ENCODE results near the gene TIPARP. TPM values are rescaled to one million over a fixed set of nuclear protein-coding genes. Genes with fewer than 3 reads are reported as not detected.

TIPARP gene
- total and polyA plus RNA-seq, 2 of the 8 experiments (the other 6 are each of a cell fraction or from before 2014, with no cell fraction given), result 1.6 to 5.8 TPM

DNA sequence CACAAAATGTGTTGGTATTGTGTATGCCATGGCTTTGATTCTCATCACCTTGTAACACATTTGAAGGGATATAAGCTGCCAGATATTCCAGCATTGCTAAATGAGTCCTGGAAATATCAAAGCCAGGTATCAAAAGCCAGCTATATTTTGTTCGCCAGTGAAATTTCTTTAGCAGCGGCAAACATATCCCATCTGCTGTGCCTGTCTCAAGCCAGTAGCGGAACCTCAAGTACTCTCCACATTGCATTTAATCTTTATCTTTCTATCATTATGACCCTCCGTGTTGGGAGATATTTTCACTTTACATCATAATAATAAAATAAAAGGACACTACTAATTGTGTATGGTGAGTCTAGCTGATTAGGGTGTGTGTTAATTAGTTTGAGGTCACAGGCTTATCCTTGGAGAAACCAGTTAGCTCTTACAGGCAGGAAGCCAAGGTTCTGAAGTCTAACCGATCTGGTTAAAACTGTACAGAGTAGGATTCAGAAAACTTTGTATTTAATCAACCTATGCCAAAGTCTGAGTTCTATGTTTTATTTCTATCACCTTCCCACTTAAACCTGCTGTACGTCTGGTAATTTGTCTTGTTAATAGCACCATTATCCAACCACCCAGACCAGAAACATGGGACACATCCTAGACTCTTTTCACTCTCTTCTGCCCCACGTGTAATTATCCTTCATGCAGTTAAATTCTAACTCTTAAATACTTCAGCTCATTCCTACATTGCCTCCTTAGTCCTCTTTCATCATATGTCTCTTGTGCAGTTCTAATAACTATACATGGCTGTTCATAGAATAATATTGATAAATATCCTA lies 14.5 kb downstream of the TIPARP start:
- Histone ChIP-seq H3K4ac (replicated peaks; ENCODE audit: insufficient read length, low read depth, low read length) (no peak overlapping the region), H3K27ac (ENCODE audit: low read depth, low read length) (no peak overlapping the region), H3K4me3 (ENCODE audit: extremely low read depth in 1 of 4, insufficient read depth in 2 of 4, low read depth in 3 of 4, low read length in 4 of 4) (no peak overlapping the region), H3K79me1 (ENCODE audit: low read depth, low read length) (peaks cover 4% of the 10 kb centered on the region; the same call in 1 of the 2 replicates), H4K8ac (ENCODE audit: extremely low read depth, insufficient read depth, low read length) (no peak overlapping the region), H4K5ac (ENCODE audit: insufficient read length, low read depth, low read length) (no peak overlapping the region), H3K14ac (ENCODE audit: insufficient read length) (no peak overlapping the region), H2BK15ac (ENCODE audit: low read length) (no peak overlapping the region), H4K20me1 (replicated peaks in 1 of 2; ENCODE audit: control insufficient read depth in 1 of 2, insufficient read depth in 2 of 2, low read length in 2 of 2) (no peaks in the 10 kb centered on the region), H3K27me3 (replicated peaks in 1 of 4; ENCODE audit: control insufficient read depth in 3 of 4, extremely low read depth in 1 of 4, insufficient read depth in 3 of 4, low read length in 3 of 4) (no peaks in the 10 kb centered on the region), H3K79me2 (ENCODE audit: control insufficient read depth in 1 of 2, insufficient read depth in 2 of 2, low read length in 2 of 2) (peaks cover 0 to 19% of the 10 kb centered on the region in 2 experiments; a peak in 2 of 4 replicates), H3K9ac (replicated peaks in 1 of 4; ENCODE audit: extremely low read depth in 1 of 4, low read depth in 3 of 4, low read length in 3 of 4) (no peak overlapping the region), H4K91ac (replicated peaks; ENCODE audit: insufficient read length, low read length) (no peak overlapping the region), H3K9me3 (ENCODE audit: insufficient read depth in 2 of 2, low read depth in 1 of 2, low read length in 1 of 2) (no peaks in the 10 kb centered on the region), H3K36me3 (ENCODE audit: control insufficient read depth in 2 of 4, insufficient read depth in 4 of 4, low read length in 3 of 4) (peaks cover 0 to under 1% (median 0%) of the 10 kb centered on the region in 4 experiments; a peak in 1 of 8 replicates), H3K23ac (ENCODE audit: insufficient read length) (no peak overlapping the region), H2AK5ac (ENCODE audit: low read depth, low read length) (no peak overlapping the region), H3K23me2 (ENCODE audit: low read depth, low read length) (no peaks in the 10 kb centered on the region), H3K4me2 (ENCODE audit: insufficient read depth in 1 of 2, low read depth in 2 of 2, low read length in 2 of 2) (no peak overlapping the region), H2BK120ac (replicated peaks; ENCODE audit: low read depth, low read length) (no peak overlapping the region), H3K56ac (replicated peaks; ENCODE audit: insufficient read length, low read depth, low read length) (no peak overlapping the region), H2BK5ac (ENCODE audit: low read depth, low read length) (no peak overlapping the region), H3K18ac (ENCODE audit: extremely low read depth, low read length) (no peak overlapping the region), H2AFZ (ENCODE audit: low read length) (no peak overlapping the region), H2BK12ac (ENCODE audit: low read depth, low read length) (no peak overlapping the region), H3K4me1 (replicated peaks in 1 of 4; ENCODE audit: control insufficient read depth in 3 of 4, insufficient read depth in 4 of 4, low read length in 3 of 4) (peaks cover 0 to 3% (median 0%) of the 10 kb centered on the region in 4 experiments; a peak in 1 of 7 replicates), H2BK20ac (ENCODE audit: low read length) (no peak overlapping the region)
- POLR2A ChIA-PET (ENCODE audit: partially characterized antibody), result interaction anchor here (0.9 kb wide), 1 partner anchor 8 kb away, joined by 3 read pairs; no protein-coding TSS in a partner anchor
- FAIRE-seq (no peak), DNase-seq (ENCODE audit: low read depth in 1 of 2, low spot score in 2 of 2) (no peak)
- CTCF ChIA-PET (ENCODE audit: partially characterized antibody), result interaction anchor here (0.6 to 1.4 kb wide), 5 partner anchors 13 to 448 kb away, joined by 3 read pairs; no protein-coding TSS in a partner anchor
- WGBS, 2 experiments (ENCODE audit: extremely low coverage in 1 of 2, insufficient coverage in 1 of 2, insufficient read length in 1 of 2, insufficient replicate concordance in 2 of 2, low coverage in 1 of 2, low lambda C conversion rate in 2 of 2, missing lambda C conversion rate in 1 of 2), result 91% methylated on average over 7 of the region's 7 CpGs; no CpG with 5 or more reads in 1 of the 2 experiments
- TF ChIP-seq RXRA (IDR thresholded peaks at IDR 0.05; ENCODE audit: insufficient read depth, low read depth, low read length) (no peak), SP1 (IDR thresholded peaks at IDR 0.05; ENCODE audit: low read depth, low read length) (no peak), EZH2 (IDR thresholded peaks at IDR 0.05; ENCODE audit: low read depth, low read length, severe bottlenecking) (no peak), RBBP5 (IDR thresholded peaks at IDR 0.05; ENCODE audit: borderline replicate concordance, low read depth, low read length) (no peak), KDM1A (IDR thresholded peaks at IDR 0.05; ENCODE audit: borderline replicate concordance, low read length) (no peak), TEAD4 (IDR thresholded peaks at IDR 0.05; ENCODE audit: low read depth, low read length) (no peak), NANOG (IDR thresholded peaks at IDR 0.05; ENCODE audit: insufficient read depth, low read depth, low read length, poor library complexity, severe bottlenecking) (no peak), RAD21 (IDR thresholded peaks at IDR 0.05 in 1 of 2, conservative IDR thresholded peaks at IDR 0.05 in 1 of 2; ENCODE audit: low read depth in 2 of 2, low read length in 2 of 2) (no peak), HDAC2 (IDR thresholded peaks at IDR 0.05; ENCODE audit: borderline replicate concordance in 1 of 2, low read depth in 2 of 2, low read length in 2 of 2) (no peak), SRF (IDR thresholded peaks at IDR 0.05; ENCODE audit: low read depth, low read length) (no peak), CBX5 (IDR thresholded peaks at IDR 0.05; ENCODE audit: low read depth, low read length) (no peak)
